Esophagus muscularis mucosa (tissue), 4 donors: ENCODE data around the gene ADCY1.

Experiments used
- EP300 ChIP-seq: sonication (generic); formaldehyde crosslinking; IDR thresholded peaks from one replicate; pipeline ENCODE4 v1.6.1; 2017; ENCODE audit warnings: antibody characterized with exemption
- POLR2A ChIP-seq: fragments of 450-650 bp; IDR thresholded peaks from one replicate; pipeline ENCODE4 v1.6.1; 2017; ENCODE audit warnings: antibody characterized with exemption, moderate library complexity, mild to moderate bottlenecking, low read depth
- POLR2AphosphoS5 ChIP-seq, 2 donors: sonication (generic); formaldehyde crosslinking; IDR thresholded peaks; one replicate each; pipeline ENCODE4 v1.6.1; 2017; ENCODE audit warnings: antibody characterized with exemption in 2 of 2
- TF ChIP-seq, protein P1 (sequence below), 3 experiments: fragments of 200-600 bp in 2 of 3; fragments of 450-650 bp in 1 of 3; sonication (generic) in 2 of 3; IDR thresholded peaks; one replicate each; pipeline ENCODE4 v1.5.1; 2017 to 2019; ENCODE audit warnings: antibody characterized with exemption in 3 of 3, mild to moderate bottlenecking in 2 of 3, moderate library complexity in 1 of 3

DNA sequence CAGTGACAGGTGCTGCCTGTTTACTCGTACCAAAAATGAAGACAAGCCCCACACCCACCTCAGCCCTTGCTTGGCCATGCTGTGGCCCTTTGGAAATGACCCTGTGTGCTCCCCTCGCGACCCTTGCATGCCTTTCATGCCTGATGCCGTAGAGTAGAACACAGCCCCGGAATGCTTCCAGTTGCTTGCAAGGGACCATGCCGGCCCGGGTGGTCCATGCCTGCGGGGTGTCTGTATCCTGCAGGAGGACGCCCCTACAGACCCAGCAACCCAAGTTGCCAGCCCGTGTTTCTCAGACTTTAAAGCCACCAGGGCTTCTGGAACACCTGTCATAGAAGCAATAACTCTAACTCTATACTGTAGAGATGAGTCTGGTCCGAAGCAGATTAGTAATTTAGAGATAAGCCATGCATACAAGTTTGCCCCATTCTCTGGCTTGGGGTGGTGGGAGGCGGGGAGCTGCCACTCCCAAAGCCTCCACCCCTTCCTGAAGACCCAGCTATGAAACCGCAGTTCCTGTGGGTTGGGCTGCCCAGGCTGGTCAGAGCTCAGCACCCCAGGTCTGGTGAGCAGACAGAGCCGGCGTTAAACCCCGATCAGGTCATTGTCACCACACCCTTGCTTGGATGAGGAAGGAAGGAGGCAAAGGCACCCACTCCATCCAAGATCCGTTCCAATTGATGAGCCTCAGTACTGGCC lies 143.5 kb downstream of the ADCY1 start:
- TF ChIP-seq, protein P1, sequence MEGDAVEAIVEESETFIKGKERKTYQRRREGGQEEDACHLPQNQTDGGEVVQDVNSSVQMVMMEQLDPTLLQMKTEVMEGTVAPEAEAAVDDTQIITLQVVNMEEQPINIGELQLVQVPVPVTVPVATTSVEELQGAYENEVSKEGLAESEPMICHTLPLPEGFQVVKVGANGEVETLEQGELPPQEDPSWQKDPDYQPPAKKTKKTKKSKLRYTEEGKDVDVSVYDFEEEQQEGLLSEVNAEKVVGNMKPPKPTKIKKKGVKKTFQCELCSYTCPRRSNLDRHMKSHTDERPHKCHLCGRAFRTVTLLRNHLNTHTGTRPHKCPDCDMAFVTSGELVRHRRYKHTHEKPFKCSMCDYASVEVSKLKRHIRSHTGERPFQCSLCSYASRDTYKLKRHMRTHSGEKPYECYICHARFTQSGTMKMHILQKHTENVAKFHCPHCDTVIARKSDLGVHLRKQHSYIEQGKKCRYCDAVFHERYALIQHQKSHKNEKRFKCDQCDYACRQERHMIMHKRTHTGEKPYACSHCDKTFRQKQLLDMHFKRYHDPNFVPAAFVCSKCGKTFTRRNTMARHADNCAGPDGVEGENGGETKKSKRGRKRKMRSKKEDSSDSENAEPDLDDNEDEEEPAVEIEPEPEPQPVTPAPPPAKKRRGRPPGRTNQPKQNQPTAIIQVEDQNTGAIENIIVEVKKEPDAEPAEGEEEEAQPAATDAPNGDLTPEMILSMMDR (IDR thresholded peaks at IDR 0.05) = no peak
- TF ChIP-seq POLR2AphosphoS5 (IDR thresholded peaks at IDR 0.05) (no peak), POLR2A (no peak), EP300 (no peak)
